GM20000 (cell line): ENCODE data around the gene SNX15.

Experiments used
- DNase-seq: peaks from one replicate; pipeline ENCODE4 v3.0.0; 2012; ENCODE audit warnings: low spot score
- CTCF ChIP-seq: IDR thresholded peaks from 2 replicates; pipeline ENCODE4 v1.5.1; 2012; ENCODE audit warnings: mild to moderate bottlenecking, control low read depth; ENCODE audit errors: extremely low read depth, missing control alignments

Gene SNX15

GRCh38 chr11:65008016-65008415, 19.2 kb upstream of the SNX15 start:
- no peak for TF ChIP-seq CTCF
- no peak for DNase-seq

- no peak for TF ChIP-seq CTCF
- DNase-seq, result no peak
Measured at GRCh38 chr11:65008873-65009272, 18.4 kb upstream of the SNX15 start.

- peak; percentile 77 for TF ChIP-seq CTCF
- DNase-seq, result peak; percentile 95
Measured at GRCh38 chr11:65013130-65013887, 13.9 kb upstream of the SNX15 start.

- TF ChIP-seq CTCF, result peak; percentile 92
- DNase-seq, result peak; percentile 97
Measured at GRCh38 chr11:65013888-65014725, 13.1 kb upstream of the SNX15 start, which contains the start of gene ARL2. Gene ARL2, plus strand, starts transcription at chr11:65014160. Its CDS starts 48 bp downstream, at chr11:65014208.

- no peak for TF ChIP-seq CTCF
- DNase-seq, result no peak
Measured at GRCh38 chr11:65014726-65015227, 12.5 kb upstream of the SNX15 start.

- TF ChIP-seq CTCF, result no peak
- no peak for DNase-seq
Measured at GRCh38 chr11:65016705-65017104, 10.5 kb upstream of the SNX15 start.

- DNase-seq, result no peak
- TF ChIP-seq CTCF, result no peak
Measured at GRCh38 chr11:65017937-65018336, 9.3 kb upstream of the SNX15 start.
